HG02938 (cell line): ENCODE measurements around the gene DOCK4.

ENCODE experiments used
- ATAC-seq: cut with Tn5 transposase; IDR thresholded peaks from one replicate; pipeline ENCODE4 v1.9.1; 2021; ENCODE audit warnings: mild to moderate bottlenecking, moderate library complexity; ENCODE audit not compliant: unreplicated experiment

DOCK4 gene

GRCh38 chr7:112192236-112193154 lies 13.7 kb downstream of the DOCK4 start:
- no peak for ATAC-seq

- no peak for ATAC-seq
Measured at GRCh38 chr7:112190120-112190519, 16.1 kb downstream of the DOCK4 start.

GRCh38 chr7:112189691-112190090 lies 16.5 kb downstream of the DOCK4 start:
- ATAC-seq = no peak

- ATAC-seq = no peak
Measured at GRCh38 chr7:112188257-112188656, 17.9 kb downstream of the DOCK4 start.

- ATAC-seq = no peak
Measured at GRCh38 chr7:112186300-112186699, 19.9 kb downstream of the DOCK4 start.

- no peak for ATAC-seq
Measured at GRCh38 chr7:112185005-112185834, 21.0 kb downstream of the DOCK4 start.

- ATAC-seq = no peak
Measured at GRCh38 chr7:112184455-112184854, 21.7 kb downstream of the DOCK4 start.

- ATAC-seq = no peak
Measured at GRCh38 chr7:112183266-112183665, 22.9 kb downstream of the DOCK4 start.

GRCh38 chr7:112182749-112183148 lies 23.4 kb downstream of the DOCK4 start:
- ATAC-seq = no peak

- ATAC-seq = no peak
Measured at GRCh38 chr7:112180223-112180622, 26.0 kb downstream of the DOCK4 start.

GRCh38 chr7:112176693-112177415 lies 29.3 kb downstream of the DOCK4 start:
- ATAC-seq = no peak

GRCh38 chr7:112176241-112176640 lies 30.0 kb downstream of the DOCK4 start:
- no peak for ATAC-seq

GRCh38 chr7:112174192-112174591 lies 32.0 kb downstream of the DOCK4 start:
- ATAC-seq = no peak

- no peak for ATAC-seq
Measured at GRCh38 chr7:112173568-112173905, 32.7 kb downstream of the DOCK4 start.

GRCh38 chr7:112172870-112173567 lies 33.2 kb downstream of the DOCK4 start:
- no peak for ATAC-seq

GRCh38 chr7:112171673-112172072 lies 34.5 kb downstream of the DOCK4 start:
- ATAC-seq = no peak

GRCh38 chr7:112168915-112169314 lies 37.3 kb downstream of the DOCK4 start:
- no peak for ATAC-seq

GRCh38 chr7:112167147-112167546 lies 39.1 kb downstream of the DOCK4 start:
- ATAC-seq = no peak

- ATAC-seq = no peak
Measured at GRCh38 chr7:112162784-112163506, 43.3 kb downstream of the DOCK4 start.

GRCh38 chr7:112162142-112162766 lies 43.9 kb downstream of the DOCK4 start:
- ATAC-seq = no peak
